ENCODE measurements around the gene FUS. TPM values are rescaled to one million over a fixed set of nuclear protein-coding genes. Genes with fewer than 3 reads are reported as not detected.

FUS gene
- total RNA-seq, 2 experiments from 2014 or later = 486 to 533 TPM

DNA sequence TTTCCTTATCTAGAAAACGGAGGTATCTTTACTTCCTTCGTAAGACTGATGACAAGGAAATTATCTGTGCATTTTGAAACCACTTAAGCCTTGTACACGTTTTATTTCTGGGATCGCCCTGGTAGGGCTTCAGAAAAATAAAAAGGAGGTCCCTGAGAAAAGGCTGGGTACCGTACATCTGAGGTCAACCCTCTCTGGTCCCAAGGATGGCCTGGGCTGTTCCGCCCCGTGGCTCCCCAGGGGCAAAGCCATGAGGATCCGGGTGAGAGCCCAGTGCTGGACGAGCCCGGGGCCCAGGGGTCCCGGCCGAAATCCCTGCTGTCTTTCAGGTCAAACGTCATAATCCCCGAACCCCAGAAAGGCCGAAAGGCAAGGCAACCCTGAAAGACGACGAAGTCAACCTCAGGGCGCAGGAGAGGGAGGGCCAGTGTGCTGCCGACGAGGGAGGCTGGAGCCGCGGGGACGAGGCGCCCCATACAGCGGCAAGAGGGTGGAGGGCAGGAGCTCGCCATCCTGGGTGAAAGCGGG lies 656 bp upstream of the FUS start:
- peak overlapping the region; percentile 99 for H3K4me3 Mint-ChIP-seq
- H3K27ac Mint-ChIP-seq = peak overlapping the region; percentile 99
- ChIA-PET POLR2A (interaction anchor here (0.7 to 13.8 kb wide), 42 partner anchors 8 to 694 kb away, joined by 3 to 482 read pairs (median 5); partner anchors contain the start of genes ARMC5, BCKDK, ITGAM and KAT8), CTCF (interaction anchor here (1.0 to 2.3 kb wide), 4 partner anchors 19 to 690 kb away, joined by 3 to 11 read pairs (median 4); no protein-coding TSS in a partner anchor)
- H3K27me3 Mint-ChIP-seq = no peaks in the 10 kb centered on the region
- intact Hi-C loops (cut with micrococcal nuclease) = loop anchor here (10.0 kb wide), 1 partner anchor 64 kb away; the partner anchor contains the start of gene KAT8
- ATAC-seq (peak; percentile 3), DNase-seq (no peak)
- TF ChIP-seq, protein P1, sequence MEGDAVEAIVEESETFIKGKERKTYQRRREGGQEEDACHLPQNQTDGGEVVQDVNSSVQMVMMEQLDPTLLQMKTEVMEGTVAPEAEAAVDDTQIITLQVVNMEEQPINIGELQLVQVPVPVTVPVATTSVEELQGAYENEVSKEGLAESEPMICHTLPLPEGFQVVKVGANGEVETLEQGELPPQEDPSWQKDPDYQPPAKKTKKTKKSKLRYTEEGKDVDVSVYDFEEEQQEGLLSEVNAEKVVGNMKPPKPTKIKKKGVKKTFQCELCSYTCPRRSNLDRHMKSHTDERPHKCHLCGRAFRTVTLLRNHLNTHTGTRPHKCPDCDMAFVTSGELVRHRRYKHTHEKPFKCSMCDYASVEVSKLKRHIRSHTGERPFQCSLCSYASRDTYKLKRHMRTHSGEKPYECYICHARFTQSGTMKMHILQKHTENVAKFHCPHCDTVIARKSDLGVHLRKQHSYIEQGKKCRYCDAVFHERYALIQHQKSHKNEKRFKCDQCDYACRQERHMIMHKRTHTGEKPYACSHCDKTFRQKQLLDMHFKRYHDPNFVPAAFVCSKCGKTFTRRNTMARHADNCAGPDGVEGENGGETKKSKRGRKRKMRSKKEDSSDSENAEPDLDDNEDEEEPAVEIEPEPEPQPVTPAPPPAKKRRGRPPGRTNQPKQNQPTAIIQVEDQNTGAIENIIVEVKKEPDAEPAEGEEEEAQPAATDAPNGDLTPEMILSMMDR (IDR thresholded peaks at IDR 0.05) = no peak
- H3K4me1 Mint-ChIP-seq (ENCODE audit: low read depth) = peaks cover 40% of the 10 kb centered on the region
- peaks cover 35% of the 10 kb centered on the region for H3K36me3 Mint-ChIP-seq (ENCODE audit: low read depth)
- peaks cover 4% of the 10 kb centered on the region for H3K9me3 Mint-ChIP-seq

DNA sequence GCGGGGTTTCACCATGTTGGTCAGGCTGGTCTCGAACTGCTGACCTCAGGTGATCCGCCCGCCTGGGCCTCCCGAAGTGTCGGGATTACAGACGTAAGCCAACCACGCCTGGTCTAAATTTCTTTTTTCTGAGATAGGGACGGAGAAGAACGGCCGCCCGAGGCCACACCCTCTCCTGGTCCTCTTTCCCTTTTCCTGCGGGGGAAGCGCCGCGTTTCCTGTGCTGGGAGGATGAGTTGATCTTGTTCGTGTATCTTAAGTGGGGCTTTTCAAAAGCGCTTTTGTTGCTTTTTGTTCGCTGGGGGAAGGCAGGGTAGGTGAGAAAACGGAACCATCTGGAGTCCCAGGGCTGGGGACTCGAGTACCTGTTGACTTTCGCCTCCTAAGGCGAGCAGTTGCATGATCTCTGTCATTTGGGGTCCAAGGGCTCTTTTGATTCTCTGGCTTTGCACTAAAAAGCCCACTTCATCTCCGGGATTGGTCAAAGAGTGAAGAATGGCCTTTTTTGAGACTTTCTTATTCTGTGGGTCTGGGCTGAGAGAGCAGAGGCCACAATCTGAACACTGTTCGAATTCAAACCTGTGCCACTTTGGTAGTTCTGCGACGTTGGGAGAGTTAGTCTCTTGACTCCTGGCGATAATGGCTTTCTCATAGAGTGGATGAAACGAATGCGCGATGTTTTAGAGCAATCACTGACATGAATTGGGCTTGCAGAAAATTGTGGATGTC lies 1.3 kb downstream of the FUS start:
- Mint-ChIP-seq H3K9me3 (peaks cover 4% of the 10 kb centered on the region), H3K4me3 (peak overlapping the region; percentile 99), H3K27ac (peak overlapping the region; percentile 99), H3K4me1 (ENCODE audit: low read depth) (peaks cover 58% of the 10 kb centered on the region), H3K27me3 (no peaks in the 10 kb centered on the region), H3K36me3 (ENCODE audit: low read depth) (peaks cover 54% of the 10 kb centered on the region)
- CTCF ChIA-PET = interaction anchor here (1.2 to 2.3 kb wide), 3 partner anchors 24 to 279 kb away, joined by 3 to 11 read pairs (median 4); no protein-coding TSS in a partner anchor
- ATAC-seq (no peak), DNase-seq (peak; percentile 54)
- TF ChIP-seq, protein P1 (IDR thresholded peaks at IDR 0.05) = no peak
- POLR2A ChIA-PET = interaction anchor here (0.7 to 13.8 kb wide), 31 partner anchors 10 to 692 kb away, joined by 3 to 482 read pairs (median 6); partner anchors contain the start of genes ARMC5, BCKDK, CTF1 and KAT8
- intact Hi-C loops (cut with micrococcal nuclease) = loop anchor here (10.0 kb wide), 1 partner anchor 694 kb away; the partner anchor contains the start of gene ZNF267

DNA sequence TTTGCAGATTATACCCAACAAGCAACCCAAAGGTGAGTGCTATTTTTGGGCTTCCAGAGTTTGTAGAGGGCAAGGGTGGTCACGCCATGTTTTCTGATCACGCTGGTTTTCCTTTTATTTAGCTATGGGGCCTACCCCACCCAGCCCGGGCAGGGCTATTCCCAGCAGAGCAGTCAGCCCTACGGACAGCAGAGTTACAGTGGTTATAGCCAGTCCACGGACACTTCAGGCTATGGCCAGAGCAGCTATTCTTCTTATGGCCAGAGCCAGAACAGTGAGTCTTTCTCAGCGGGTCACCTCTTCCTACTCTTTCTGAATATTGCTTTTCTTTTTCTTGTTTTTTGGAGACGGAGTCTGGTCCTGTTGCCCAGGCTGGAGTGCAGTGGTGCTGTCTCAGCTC lies 2.5 kb downstream of the FUS start:
- Mint-ChIP-seq H3K27ac (peak overlapping the region; percentile 86), H3K4me1 (ENCODE audit: low read depth) (peaks cover 63% of the 10 kb centered on the region), H3K27me3 (no peaks in the 10 kb centered on the region), H3K4me3 (peak overlapping the region; percentile 99), H3K36me3 (ENCODE audit: low read depth) (peaks cover 65% of the 10 kb centered on the region), H3K9me3 (peaks cover 4% of the 10 kb centered on the region)
- ChIA-PET CTCF (no interaction called here), POLR2A (interaction anchor here (0.7 to 13.8 kb wide), 12 partner anchors 15 to 689 kb away, joined by 3 to 482 read pairs (median 4); partner anchors contain the start of genes KAT8, PYCARD, PYDC1 and TRIM72)
- intact Hi-C loops (cut with micrococcal nuclease) = loop anchor here (10.0 kb wide), 1 partner anchor 692 kb away; the partner anchor contains the start of gene ZNF267
- DNase-seq = no peak
- TF ChIP-seq, protein P1 (IDR thresholded peaks at IDR 0.05) = no peak
- ATAC-seq = no peak

DNA sequence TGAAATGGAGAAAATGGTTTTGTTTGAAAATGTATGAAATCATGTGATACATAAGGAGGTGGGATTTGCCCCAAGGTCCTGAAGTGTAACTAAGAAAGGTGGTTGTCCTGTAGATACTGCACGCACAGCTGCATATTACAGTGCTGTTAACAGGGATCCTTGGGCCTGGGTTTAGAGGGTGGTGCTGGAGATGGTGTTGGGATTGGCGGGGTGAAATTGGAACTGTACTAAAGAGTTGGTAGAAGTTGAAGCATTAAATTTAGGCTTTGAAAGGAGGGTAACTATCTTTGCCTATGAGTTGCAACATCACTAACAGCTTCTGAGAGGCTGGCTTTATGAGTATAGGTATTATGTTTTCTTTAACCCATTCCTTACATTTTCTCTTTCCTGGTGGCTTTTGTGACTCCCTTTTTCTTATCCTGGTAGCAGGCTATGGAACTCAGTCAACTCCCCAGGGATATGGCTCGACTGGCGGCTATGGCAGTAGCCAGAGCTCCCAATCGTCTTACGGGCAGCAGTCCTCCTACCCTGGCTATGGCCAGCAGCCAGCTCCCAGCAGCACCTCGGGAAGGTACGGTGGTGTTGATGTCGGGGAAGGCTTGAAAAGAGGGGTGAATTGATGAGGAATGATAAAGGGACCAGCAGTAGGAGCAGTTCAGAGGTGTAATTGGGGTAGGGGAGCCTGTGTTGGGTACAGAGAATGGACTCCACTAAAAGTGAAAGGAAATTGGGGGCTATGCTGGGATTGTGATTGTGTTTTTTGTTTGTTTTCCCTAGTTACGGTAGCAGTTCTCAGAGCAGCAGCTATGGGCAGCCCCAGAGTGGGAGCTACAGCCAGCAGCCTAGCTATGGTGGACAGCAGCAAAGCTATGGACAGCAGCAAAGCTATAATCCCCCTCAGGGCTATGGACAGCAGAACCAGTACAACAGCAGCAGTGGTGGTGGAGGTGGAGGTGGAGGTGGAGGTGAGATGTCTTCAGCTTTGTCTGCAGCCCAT lies 3.8 kb downstream of the FUS start:
- ChIA-PET POLR2A (interaction anchor here (0.8 to 13.8 kb wide), 7 partner anchors 12 to 275 kb away, joined by 3 to 482 read pairs (median 6); partner anchors contain the start of genes ARMC5, PYCARD and TRIM72), CTCF (interaction anchor here (1.5 kb wide), 1 partner anchor 41 kb away, joined by 5 read pairs; no protein-coding TSS in a partner anchor)
- H3K36me3 Mint-ChIP-seq (ENCODE audit: low read depth) = peaks cover 78% of the 10 kb centered on the region
- ATAC-seq (no peak), DNase-seq (no peak)
- TF ChIP-seq, protein P1 (IDR thresholded peaks at IDR 0.05) = no peak
- peak overlapping the region; percentile 86 for H3K27ac Mint-ChIP-seq
- H3K9me3 Mint-ChIP-seq = peaks cover under 1% of the 10 kb centered on the region
- intact Hi-C loops (cut with micrococcal nuclease) = loop anchor here (10.0 kb wide), 1 partner anchor 691 kb away; the partner anchor contains the start of gene ZNF267
- H3K4me3 Mint-ChIP-seq = peak overlapping the region; percentile 99
- no peaks in the 10 kb centered on the region for H3K27me3 Mint-ChIP-seq
- peaks cover 69% of the 10 kb centered on the region for H3K4me1 Mint-ChIP-seq (ENCODE audit: low read depth)
